Peyer's patch (tissue), 4 donors: ENCODE data around the gene THEMIS2.

Experiments
- CTCF ChIP-seq, 6 experiments: fragments of 450-650 bp in 4 of 6; fragments of 200-600 bp in 2 of 6; sonication (generic) in 1 of 6; IDR thresholded peaks; one replicate each; pipeline ENCODE4 v1.5.1; 2017 to 2019; ENCODE audit warnings: antibody characterized with exemption in 6 of 6, mild to moderate bottlenecking in 3 of 6, moderate library complexity in 1 of 6
- POLR2A ChIP-seq, 2 donors: fragments of 450-650 bp; IDR thresholded peaks; one replicate each; pipeline ENCODE4 v1.5.1; 2017; ENCODE audit warnings: antibody characterized with exemption in 2 of 2, mild to moderate bottlenecking in 2 of 2, moderate library complexity in 2 of 2

- TF ChIP-seq CTCF (IDR thresholded peaks at IDR 0.05) (no peak), POLR2A (IDR thresholded peaks at IDR 0.05) (no peak)
Observed at GRCh38 chr1:27872802-27873551, 633 bp downstream of the THEMIS2 start.
